ENCODE data around the gene MUC21.
"Not testable (repeated sequence)": the region's sequence is repeated elsewhere in the genome, so short reads cannot be mapped to it uniquely, and the experiment has no call there.

The MUC21 gene

DNA sequence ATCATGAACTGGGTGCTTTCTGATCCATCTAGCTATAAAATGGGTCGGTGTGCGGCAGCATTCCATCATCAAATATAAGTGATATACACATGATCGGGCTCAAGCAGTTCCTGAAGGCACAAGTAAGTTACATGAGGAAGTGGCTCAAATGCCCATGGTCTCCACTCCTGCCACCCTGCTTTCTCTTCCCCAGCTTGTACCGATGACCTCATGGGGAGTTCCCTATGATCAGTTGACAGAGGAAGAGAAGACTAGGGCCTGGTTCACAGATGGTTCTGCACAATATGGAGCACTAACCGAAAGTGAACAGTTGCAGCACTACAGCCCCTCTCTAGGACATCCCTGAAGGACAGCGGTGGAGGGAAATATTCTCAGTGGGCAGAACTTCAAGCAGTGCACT, 14.3 kb upstream of the MUC21 start:
- not testable (repeated sequence) for DNase-seq (ENCODE audit: low spot score)

DNA sequence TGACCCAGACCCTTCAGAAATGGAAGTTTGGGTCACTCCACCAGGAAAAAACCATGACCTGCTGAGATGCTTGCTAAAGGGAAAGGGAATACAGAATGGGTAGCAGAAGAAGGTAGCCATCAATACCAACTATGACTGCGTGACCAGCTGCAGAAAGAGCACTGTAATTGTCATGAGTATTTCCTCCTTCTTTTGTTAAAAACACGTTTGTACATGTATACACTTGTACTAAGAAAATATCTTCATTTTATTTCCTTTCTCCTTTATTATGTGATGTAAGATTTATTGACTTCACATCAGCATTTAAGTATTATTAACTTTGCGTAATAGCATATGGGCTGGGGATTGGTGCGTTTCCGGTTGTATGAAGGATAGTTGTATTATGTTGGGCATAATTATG, 12.6 kb upstream of the MUC21 start:
- no peak for DNase-seq (ENCODE audit: low spot score)

DNA sequence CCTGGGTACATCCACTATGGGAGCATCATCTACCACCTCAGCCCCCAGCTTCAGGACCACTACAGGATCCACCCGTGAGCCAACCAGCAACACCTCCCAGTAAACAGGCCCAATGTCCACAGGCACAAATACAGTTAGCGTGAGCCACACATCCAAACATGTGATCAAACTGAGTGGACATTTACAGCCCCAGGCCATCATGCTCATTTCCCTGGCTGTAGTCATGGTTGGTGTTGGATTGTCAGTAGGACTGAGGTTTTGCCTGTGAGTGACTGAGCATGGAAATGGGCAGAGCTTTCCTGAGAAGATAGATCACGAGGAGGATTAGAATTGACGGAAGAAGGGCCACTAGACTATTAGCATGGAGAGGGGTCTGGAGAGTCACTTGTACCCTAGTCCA, 10.7 kb upstream of the MUC21 start:
- DNase-seq (ENCODE audit: low spot score): no peak

DNA sequence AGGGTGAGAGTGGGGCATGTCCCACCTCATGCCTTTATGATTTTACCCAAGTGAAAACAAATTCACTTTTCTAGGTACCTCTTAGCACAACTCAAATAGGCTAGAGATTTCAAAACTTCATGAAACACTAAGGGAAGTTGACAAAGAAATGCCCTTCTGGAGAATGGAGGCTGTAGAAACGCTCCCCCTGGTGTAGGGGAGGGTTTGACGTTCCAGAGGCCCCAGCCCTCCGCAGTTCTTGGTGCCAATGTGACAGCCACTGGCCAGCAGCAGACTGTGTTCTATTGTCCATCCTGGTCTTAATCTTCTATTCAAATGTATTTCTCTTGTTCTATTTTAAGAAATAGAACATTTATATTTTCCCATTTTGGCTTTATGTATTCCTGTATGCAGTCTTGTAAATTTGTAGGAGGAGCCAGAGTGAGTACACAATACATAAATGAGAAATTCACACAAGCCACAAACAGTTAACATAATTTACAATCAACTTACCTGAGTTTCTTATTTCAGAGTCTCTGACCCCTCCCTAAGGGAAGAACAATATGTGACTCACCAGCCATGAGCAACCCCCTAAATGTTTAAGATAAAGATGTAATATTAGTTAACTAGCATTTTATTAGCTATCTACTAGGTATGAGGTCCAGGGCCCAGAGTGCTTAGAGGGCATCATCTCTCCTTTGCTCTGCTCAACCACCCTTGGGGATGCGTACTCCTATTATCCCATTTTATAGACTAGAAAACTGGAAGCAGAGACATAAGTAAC, 8.8 kb upstream of the MUC21 start:
- DNase-seq (ENCODE audit: low spot score): no peak

DNA sequence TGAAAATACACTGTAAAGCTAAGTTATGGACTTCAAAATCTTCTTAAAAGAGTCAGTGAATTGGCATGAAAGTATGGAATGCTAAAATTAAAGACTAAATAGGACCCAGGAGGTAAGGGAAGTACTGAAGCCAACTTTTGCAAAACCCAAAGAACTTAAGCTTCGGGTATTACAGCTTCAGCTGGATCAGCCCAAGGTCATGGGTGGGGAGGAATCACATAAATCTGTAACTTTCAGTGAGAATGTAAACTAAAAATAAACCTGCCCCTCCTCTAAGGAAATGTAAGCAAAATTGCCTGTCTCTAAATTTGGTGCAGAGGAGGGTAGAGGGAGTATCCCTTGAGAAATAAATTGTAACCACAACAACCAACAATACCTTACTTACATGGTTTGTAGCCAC, 4.4 kb upstream of the MUC21 start:
- no peak for DNase-seq (ENCODE audit: low spot score)

DNA sequence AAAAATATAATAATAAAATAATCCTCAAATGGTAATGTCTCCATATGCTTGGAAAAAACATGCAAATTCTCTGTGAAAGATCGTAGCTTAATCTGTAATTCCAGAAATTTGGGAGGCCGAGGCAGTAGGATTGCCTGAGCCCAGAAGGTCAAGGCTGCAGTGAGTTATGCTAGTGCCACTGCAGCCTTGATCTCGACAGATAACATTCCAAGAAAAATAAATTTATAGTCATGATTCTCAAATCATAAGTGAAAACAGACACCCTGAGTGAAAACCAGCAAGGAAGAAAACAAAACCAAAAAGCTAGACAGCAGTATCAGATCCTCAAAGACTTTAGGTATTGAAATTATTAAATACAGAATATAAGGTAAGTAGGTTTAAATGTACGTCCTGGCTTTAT, 3.8 kb upstream of the MUC21 start:
- no peak for DNase-seq (ENCODE audit: low spot score)

DNA sequence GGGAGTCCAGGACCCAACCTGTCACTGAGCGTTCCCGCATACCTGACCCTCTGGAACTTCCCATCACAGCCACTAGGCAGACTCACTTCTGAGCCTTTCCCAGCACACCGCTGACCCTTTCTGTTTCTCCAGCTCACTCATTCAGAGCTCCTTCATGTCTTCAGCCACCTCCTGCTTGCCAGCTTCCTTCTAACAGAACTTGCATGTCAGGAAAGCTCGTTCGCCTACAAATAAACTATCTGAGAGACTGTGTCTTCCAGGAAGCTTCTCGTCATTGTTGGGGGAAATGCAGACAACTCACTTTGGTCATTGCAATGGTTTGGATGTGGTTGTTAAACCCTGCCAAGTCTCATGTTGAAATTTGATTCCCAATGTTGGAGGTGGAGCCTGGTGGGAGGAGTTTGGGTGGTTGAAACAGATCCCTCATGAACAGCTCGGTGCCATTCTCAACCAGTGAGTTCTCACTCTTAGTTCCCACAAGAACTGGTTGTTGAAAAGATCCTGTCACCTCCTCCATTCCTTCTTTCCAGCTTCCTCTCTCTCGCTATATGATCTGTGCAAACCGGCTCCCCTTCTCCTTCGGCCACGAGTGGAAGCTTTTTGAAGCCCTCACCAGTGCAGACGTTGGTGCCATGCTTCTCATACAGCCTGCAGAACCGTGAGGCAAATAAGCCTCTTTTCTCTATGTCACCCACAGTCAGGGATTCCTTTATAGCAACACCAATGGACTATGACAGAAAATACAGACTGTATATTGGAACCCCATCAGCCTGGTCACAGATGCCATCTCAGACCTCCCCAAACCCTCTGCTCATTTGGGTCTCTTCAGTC, 1.4 kb upstream of the MUC21 start:
- DNase-seq (ENCODE audit: low spot score): peak; percentile 79

DNA sequence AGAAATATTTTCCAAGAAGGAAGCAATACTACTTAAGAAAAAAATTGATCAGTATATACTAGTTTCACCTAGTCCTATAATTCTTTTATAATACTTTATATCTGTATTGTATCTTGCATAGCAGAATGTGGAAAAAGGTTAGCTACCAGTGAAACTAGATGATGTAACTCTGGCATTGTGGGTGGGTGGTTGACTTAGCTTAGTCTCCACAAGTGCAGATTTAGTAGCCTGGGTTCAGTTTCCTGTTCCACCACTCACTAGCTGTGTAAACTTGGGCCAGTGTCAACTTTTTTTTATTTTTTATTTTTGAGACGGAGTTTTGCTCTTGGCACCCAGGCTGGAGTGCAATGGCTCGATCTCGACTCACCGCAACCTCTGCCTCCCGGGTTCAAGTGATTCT, 2.0 kb downstream of the MUC21 start:
- no peak for DNase-seq (ENCODE audit: low spot score)

DNA sequence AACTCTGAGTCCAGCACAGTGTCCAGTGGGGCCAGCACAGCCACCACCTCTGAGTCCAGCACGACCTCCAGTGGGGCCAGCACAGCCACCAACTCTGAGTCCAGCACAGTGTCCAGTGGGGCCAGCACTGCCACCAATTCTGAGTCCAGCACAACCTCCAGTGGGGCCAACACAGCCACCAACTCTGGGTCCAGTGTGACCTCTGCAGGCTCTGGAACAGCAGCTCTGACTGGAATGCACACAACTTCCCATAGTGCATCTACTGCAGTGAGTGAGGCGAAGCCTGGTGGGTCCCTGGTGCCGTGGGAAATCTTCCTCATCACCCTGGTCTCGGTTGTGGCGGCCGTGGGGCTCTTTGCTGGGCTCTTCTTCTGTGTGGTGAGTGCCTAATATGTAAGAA, 3.8 kb downstream of the MUC21 start:
- no peak for DNase-seq (ENCODE audit: low spot score)

DNA sequence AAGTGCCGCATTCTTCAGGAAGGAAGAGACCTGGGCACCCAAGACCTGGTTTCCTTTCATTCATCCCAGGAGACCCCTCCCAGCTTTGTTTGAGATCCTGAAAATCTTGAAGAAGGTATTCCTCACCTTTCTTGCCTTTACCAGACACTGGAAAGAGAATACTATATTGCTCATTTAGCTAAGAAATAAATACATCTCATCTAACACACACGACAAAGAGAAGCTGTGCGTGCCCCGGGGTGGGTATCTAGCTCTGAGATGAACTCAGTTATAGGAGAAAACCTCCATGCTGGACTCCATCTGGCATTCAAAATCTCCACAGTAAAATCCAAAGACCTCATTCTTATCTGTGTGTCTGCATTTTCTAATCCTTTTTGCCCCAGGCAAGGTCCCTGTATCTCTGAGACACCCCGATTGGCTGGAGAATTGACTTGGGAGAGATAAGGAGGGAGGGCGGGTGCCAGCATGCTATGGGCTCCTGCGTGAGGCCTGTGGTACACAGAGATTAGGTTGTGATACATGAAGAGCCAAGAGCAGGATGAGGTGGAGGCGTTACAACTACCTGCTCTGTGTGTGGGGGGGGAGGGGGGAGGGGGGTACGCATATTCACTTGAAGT, 4.8 kb downstream of the MUC21 start:
- DNase-seq (ENCODE audit: low spot score): no peak

DNA sequence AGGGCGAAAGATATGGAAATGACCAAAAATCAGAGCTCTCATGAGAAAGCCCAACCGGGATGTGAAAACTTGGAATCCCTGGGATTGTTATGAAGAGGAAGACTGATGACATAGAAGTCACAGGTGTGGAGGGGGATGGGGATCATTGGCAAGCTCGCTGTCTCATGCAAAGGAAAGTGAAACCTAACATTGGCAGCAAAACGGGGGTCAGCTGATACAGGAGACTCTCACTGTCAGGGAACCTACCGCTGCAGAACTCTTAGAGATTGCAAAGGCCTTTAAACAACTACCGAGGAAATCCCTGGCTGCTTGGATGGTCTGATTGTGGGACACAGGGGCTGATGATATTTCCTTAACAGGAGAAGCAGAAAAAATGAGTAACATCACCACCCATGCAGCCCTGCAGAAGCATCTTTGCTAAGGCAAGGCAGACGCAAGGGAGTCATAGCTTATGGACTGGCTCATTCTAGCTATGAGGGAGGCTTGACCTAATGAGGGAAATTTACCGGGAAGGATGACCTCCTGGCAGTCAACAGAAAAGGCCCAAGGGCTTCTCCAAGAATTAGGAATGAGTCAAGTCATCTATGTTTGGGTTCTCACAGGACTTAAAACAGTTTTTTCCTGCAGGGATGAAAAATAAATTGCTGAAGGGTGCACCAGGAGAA, 7.0 kb downstream of the MUC21 start:
- no peak for DNase-seq (ENCODE audit: low spot score)

DNA sequence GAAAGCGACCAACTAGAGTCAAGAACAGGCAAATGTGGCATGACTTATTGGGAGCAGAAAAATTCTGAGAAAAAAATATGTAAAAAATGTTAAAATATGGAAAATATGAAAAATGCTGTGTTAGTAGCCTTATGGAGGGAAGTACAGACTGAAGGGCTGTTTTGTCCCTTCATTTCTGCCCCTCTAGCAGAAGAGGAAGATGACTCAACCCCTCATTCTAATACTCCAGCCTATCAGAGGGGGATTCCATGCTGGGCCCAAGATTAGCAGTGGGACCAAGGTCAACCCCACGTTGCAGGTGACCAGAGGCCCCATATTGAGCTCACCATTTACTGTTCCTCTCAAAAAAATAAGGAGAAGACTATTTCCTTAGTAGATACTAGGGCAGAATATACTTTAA, 8.4 kb downstream of the MUC21 start:
- no peak for DNase-seq (ENCODE audit: low spot score)

DNA sequence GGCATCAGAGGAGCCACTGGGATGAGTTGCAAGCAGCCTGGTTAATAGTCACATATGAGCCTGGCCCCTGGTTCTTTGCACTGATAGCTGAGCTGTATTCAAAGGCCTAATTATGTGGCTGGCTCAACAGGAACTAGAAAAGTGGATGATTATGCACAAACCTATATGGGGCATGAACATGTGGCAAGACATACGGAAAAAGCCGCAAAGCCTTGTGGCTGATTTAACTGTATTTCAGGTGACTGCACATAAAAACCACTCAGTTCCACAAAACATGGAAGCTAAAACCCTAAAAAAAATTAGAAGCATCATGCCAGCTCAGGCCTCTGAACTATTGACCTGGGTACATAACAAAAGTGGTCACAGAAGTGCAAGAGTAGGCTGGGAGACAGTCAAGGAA, 13.8 kb downstream of the MUC21 start:
- DNase-seq (ENCODE audit: low spot score): no peak

DNA sequence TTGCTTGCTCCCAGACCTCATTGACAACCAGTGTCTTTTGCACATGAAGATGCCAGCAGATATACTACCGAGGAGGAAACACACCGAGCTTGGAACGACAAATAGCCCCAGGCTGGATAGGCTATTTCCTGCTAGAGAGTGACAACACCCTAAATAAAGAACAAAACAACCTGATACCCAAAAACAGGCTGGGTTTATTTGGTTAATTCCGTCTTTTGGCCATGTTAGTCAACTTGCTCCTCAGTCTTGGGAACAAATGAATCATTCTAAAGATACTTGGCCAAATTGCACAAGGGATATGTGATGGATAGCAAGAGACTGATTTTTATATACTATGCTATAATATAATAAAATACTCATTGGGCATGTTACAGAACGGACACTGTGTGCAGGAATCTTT, 15.3 kb downstream of the MUC21 start:
- no peak for DNase-seq (ENCODE audit: low spot score)

DNA sequence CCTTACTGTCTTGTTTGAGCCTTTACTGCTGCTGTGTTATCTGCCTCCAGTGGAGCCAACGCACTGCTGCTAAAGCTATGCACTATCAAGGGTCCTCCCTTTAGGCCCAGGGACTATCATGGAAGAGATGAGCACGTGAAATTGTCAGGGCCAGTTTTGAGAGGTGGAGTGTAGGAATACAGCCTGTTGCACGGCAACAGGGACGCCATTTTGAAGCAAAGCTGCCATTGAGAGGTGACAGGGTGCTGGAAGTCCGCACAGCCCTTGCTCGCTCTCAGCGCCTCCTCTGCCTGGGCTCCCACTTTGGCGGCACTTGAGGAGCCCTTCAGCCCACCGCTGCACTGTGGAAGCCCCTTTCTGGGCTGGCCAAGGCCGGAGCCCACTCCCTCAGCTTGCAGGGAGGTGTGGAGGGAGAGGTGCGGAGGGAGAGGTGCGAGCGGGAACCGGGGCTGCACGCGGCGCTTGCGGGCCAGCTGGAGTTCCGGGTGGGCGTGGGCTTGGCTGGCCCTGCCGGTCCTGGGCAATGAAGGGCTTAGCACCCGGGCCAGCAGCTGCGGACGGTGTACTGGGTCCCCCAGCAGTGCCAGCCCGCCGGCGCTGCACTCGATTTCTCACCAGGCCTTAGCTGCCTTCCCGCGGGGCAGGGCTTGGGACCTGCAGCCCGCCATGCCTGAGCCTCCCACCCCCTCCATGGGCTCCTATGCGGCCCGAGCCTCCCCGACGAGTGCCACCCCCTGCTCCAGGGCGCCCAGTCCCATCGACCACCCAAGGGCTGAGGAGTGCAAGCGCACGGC, 16.7 kb downstream of the MUC21 start:
- not testable (repeated sequence) for DNase-seq (ENCODE audit: low spot score)

DNA sequence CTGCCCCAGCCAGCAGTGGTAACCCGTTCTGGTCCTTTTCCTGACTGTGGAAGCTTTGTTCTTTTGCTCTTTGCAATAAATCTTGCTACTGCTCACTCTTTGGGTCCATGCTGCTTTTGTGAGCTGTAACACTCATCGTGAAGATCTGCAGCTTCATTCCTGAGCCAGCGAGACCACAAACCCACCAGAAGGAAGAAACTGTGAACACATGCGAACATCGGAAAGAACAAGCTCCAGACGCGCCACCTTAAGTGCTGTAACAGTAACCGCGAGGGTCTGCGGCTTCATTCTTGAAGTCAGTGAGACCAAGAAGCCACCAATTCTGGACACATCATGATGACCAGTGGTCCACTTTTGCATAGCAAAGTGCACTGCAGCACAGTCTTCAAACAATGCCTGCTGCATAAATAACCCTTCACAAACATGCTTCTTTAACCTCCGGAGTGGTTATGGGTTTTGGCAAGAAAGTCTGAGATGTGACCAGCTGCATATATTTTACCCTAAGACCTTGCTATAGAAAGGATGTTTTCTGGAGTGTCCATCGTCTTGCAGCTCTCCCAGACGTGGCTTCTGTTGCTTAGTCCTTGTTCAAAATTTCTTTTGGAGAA, 17.9 kb downstream of the MUC21 start:
- no peak for DNase-seq (ENCODE audit: low spot score)

DNA sequence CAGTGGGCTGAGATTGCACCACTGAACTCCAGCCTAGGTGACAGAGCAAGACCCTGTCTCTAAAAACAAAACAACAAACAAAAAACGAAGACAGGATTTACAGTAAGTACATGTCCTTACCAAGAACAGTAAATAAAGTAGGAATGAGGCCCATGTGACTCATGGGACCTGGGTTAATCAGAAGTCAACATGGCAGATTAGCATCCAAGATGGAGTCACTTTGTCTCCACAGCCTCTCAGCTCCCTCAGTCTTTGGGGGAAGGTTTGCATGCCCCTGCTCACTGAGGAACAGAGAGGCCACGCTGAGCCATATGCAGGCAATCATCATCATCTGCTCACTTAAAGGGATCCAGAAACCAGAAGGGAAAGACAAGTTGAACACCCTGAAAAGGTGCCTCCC, 19.0 kb downstream of the MUC21 start:
- no peak for DNase-seq (ENCODE audit: low spot score)

DNA sequence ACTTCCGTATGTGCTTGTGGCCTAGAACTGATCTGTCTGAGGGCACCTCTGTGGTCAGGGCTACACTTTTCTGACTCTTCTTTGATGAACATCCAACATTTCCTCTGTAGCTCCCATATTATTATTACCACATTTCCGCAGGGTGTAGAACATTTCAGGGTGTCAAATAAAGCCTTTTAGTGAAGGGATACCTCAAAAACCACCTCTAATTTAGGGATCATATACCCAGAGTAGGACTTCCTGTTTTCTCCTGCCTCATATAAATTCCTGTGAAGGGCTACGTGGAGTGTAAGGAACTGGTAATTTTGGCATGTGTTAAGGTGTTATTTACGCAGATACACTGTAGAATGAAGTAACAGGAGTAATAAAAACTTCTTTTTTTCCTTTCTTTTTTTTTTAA, 21.3 kb downstream of the MUC21 start:
- DNase-seq (ENCODE audit: low spot score): peak; percentile 16

DNA sequence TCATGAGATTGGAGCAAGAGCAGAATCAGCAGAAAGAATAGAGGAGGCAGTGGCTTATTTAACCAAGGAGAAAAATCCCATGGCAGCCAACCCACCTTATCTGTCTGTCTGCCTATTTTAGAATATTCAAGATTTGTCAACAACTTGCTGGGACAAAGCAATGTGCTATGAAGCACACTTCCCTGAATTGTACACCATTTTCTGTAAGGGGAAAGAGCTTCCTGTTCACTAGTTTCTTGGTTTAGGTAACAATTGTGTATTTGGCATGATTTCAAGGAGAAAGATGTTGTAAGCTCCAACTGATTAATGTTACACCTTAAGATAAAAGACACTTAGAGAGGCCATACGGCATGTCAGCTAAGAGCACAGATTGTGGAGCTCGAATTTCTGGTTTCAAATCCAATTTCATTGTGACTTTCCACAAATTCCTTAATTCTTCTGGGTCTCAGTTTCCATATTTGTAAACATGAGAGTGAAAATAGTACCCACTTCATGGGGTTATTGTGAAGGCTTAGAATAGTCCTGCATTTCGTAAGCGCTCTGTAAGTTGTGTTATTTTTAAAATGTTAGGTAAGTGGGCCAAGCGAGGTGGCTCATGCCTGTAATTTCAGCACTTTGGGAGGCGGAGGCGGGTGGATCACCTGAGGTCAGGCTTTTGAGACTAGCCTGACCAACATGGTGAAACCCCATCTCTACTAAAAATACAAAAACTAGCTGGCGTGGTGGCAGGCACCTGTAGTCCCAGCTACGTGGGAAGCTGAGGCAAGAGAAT, 21.9 kb downstream of the MUC21 start:
- DNase-seq (ENCODE audit: low spot score): no peak

DNA sequence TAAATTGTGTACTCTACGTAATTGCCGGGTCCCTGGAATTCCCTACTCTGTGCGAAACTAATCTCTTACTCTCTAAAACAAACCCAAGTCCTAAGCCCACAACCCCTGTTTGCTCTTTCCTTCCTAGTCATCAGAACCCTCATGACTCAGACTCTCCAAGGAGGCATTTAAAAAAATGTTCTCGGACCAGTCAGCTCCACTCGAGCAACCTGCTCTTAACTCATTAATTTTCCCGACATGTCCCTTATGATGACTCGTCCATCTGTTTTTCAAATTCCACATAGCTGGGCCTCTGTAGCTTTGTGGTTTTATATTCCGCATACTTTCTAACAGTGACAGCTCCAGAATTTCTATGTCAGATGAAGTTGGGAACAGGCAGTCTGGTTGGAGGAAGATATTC, 24.2 kb downstream of the MUC21 start:
- DNase-seq (ENCODE audit: low spot score): peak; percentile 37

DNA sequence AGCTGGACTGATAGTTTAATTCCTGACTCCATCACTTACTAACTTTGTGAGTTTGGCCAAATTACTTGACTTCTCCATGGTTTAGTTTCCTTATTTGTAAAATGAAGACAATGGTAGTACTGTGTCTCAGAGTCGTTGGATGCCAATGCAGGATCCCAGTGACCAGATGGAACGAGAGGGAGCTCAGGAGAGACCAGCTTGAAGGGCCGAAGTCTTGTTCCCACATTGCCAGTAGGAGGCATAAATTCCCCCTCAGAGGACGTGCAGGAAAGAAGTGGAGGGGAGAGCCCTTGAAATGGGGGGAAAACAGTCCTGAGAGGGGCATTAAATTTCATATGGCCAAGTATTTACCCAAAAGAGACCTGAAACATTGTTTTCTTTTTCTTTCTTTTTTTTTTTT, 24.6 kb downstream of the MUC21 start:
- DNase-seq (ENCODE audit: low spot score): no peak
